SKM-1 (cell line): ENCODE measurements around the gene CCDC141.
A peak's percentile ranks its signal among the peaks of the same experiment; 100 is the strongest.
"Not testable (repeated sequence)": the region's sequence is repeated elsewhere in the genome, so short reads cannot be mapped to it uniquely, and the experiment has no call there.

Experiments used
- DNase-seq: peaks from one replicate; lab custom pipeline; 2025; ENCODE audit not compliant: unreplicated experiment; lab: John Stamatoyannopoulos, UW

The CCDC141 gene, protein sequence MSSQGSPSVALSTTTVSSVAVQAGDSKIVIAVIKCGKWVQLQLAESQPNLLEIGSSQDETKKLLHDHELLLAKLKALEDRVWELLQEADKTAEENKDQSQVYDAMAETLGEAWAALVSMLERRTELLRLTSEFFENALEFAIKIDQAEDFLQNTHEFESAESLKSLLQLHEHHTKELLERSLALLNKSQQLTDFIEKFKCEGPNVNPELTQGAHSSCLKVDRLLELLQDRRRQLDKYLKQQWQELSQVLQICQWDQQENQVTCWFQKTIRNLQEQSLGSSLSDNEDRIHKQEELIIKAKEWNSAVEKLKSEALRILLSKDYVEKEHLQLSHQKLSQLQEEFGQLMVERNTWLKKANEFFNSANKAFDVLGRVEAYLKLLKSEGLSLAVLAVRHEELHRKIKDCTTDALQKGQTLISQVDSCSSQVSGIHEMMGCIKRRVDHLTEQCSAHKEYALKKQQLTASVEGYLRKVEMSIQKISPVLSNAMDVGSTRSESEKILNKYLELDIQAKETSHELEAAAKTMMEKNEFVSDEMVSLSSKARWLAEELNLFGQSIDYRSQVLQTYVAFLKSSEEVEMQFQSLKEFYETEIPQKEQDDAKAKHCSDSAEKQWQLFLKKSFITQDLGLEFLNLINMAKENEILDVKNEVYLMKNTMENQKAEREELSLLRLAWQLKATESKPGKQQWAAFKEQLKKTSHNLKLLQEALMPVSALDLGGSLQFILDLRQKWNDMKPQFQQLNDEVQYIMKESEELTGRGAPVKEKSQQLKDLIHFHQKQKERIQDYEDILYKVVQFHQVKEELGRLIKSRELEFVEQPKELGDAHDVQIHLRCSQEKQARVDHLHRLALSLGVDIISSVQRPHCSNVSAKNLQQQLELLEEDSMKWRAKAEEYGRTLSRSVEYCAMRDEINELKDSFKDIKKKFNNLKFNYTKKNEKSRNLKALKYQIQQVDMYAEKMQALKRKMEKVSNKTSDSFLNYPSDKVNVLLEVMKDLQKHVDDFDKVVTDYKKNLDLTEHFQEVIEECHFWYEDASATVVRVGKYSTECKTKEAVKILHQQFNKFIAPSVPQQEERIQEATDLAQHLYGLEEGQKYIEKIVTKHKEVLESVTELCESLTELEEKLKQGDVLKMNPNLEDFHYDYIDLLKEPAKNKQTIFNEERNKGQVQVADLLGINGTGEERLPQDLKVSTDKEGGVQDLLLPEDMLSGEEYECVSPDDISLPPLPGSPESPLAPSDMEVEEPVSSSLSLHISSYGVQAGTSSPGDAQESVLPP (N-terminal part only)

DNA sequence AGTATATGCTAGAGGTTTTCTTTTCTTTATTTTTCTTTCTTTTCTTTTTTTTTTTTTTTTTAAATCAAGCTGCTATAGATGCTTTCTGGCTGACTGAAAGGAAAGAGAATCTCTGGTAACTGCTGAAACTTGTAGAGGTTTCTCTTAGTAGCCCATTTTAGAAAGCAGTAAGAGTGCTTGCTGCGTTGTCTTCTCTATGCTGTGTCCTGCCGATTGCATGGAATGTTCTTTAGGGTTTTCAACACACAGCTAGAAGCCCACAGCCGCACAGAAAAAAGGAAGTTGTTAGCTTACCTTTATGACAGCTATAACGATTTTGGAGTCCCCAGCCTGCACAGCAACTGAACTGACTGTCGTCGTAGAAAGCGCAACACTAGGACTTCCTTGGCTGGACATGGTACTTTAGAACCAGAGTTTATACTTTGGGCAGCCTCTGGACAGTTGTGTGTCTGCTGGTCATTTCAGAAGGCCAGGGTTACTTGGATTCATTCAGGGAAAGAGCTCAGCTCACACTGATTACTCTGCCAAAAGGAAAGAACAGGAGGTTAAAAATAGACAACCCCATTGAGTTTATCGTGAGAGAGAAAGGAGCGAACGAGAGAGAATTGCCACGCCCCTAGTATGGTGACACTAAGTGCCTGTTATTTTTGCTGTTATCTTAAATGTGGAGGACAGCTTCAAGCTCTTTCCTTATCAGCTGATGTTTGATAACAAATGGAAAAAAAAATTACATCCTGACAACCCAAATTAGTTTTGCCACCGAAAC is at the start of gene CCDC141:
CCDC141 (minus strand) TSS at position 592 of the 766 bp plus-strand sequence; CDS start at position 396, 196 bp downstream.
- peak; percentile 55 for DNase-seq

DNA sequence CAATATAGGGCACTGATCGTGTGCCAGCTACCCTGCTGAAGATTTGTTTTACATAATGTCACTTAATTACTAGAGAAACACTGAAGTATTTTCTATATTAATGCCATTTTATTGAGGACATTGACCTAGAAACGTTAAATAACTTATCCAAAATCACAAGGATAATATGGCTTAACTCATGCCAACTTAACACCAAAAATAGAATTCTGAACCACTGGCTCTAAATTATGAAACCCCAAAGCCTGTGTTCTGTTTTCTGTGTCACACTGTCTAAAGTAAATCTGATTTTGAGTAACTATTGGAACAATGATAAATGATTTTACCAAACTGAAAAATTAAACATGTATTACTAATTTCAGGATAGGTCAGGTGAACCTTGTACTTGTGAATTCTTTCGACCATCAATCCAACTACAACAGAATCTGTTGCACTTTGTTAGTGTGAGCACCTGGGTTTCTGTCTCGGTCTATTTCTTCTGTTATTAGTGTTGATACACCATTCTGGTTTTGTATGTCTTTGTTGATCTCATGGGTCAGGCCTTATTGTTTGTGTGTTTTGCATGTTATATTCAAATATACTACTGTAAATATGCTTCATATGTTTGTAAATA is 48.2 kb upstream of the CCDC141 start:
- no peak for DNase-seq

DNA sequence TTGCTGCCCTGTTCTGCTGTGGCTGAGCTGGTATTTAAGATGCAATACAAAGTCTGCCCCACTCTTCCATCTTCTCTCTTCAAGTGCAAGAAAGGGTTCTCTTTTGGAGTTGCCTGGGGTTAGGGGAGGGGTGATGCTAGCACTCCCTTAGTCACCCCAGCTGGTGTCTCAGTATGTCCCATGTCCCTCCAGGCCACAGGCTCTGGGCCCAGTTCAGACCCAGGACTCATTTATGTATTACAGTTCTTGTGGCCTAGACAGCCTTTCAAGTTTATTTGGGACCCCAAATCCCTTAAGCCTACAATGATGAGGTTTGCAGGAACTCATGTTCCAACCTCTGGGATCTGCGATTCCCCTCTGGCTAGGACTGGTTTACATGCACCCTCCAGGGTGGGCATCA is 47.2 kb upstream of the CCDC141 start:
- no peak for DNase-seq

DNA sequence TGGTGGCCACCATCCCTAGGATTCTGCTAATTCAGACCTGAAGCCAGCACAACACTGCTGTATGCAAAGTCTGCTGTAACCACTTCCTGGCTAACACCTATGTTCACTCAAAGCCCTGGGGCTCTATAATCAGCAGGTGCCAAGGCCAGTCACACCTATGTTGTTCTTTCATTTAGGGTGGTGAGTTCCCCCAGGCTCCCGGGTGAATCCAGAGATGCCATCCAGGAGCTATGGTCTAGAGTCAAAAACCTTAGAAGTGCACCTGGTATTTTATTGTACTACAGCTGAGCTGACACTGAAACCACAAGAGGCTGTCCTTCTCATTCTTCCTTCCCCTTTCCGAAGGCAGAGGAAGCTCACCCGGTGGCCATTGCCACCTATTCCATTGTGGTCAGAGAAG is 46.2 kb upstream of the CCDC141 start:
- peak; percentile 14 for DNase-seq

DNA sequence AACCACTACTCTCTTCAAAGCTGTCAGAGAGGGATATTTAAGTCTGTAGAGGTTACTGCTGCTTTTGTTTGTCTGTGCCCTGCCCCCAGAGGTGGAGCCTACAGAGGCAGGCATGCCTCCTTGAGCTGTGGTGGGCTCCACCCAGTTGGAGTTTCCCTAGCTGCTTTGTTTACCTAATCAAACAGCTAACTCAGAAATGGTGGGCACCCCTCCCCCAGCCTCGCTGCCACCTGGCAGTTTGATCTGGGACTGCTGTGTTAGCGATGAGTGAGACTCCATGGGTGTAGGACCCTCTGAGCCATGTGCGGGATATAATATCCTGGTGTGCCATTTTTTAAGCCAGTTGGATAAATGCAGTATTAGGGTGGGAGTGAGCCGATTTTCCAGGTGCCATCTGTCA is 43.0 kb upstream of the CCDC141 start:
- DNase-seq = not testable (repeated sequence)

DNA sequence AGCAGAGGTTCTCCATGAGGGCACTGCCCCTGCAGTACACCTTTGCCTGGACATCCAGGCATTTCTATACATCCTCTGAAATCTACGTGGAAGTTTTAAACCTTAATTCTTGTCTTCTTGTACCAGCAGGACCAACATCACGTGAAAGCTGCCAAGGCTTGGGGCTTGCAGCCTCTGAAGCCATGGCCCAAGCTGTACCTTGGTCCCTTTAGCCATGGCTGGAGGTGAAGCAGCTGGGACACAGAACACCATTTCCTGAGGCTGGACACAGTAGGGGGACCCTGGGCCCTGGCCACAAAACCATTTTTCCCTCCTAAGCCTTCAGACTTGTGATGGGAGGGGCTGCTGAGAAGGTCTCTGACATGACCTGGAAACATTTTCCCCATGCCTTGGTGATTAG is 32.8 kb upstream of the CCDC141 start:
- no peak for DNase-seq

DNA sequence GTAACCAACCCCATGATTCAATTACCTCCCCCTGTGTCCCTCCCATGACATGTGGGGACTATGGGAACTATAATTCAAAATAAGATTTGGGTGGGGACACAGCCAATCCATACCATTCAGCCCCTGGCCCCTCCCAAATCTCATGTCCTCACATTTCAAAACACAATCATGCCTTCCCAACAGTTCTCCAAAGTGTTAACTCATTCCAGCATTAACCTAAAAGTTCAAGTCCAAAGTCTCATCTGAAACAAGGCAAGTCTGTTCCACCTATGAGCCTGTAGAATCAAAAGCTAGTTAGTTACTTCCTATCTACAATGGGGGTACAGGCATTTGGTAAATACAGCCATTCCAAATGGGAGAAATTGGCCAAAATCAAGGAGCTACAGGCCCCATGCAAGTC is 32.0 kb upstream of the CCDC141 start:
- DNase-seq = no peak

DNA sequence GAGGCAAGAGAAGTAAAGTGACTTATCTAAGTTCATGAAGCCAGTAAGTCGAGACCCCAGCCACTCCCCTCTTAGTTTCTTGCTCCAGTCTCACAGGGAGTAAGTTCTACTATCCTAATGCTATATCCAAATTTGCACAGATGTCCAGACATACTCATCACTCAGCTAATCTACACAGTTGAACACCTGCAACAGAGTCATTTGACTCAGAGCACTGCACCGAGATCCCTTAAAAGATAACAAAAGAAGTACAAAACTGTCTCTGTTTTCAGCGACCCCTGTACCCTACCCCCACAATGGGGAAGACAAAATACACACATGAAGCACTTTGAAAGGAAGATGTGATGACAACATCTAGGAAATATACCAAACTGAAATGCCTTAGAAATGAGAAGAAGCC is 22.6 kb upstream of the CCDC141 start:
- no peak for DNase-seq

DNA sequence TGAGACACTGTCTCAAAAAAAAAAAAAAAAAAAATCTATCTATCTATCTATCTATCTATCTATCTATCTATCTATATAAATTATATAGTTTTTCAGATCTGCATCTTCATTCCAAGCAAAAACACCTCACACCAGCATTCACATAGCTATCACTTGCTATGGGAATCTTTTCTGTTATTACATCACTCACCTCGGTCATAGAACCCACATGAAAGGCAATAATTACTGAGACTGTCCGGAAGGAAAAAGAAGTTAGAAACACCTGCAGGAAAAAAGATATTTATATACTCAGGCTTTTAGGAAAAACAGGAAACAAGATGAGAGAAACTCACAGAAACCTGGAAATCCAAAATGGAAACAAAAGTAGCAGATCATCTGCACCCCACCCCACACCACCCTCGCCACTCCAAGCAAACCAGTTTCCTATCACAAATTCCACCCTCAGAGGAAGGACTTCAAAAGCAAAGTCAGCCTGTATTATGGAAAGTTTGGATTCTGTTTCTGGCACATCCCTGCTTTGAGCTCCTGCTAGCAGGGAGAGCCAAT is 21.9 kb upstream of the CCDC141 start:
- DNase-seq = no peak

DNA sequence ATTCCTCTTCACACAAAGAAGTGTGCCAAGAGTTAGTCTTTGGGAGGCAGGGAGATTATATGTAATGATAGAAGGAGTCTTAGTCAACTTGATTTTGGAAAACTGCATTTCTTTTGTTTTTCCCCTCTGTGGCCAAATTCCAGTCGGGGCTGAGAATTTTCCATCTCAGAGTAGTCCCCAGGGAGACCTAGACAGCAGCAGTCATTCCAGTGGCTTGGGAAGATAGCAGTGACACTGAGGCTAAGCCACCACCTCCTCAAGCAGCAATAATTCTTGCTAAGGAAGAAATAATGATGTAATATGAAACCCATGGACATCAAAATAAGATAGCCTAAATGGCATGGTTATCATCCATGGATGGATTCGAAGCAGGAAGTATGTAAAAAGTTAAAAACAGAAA is 21.0 kb upstream of the CCDC141 start:
- DNase-seq = no peak

DNA sequence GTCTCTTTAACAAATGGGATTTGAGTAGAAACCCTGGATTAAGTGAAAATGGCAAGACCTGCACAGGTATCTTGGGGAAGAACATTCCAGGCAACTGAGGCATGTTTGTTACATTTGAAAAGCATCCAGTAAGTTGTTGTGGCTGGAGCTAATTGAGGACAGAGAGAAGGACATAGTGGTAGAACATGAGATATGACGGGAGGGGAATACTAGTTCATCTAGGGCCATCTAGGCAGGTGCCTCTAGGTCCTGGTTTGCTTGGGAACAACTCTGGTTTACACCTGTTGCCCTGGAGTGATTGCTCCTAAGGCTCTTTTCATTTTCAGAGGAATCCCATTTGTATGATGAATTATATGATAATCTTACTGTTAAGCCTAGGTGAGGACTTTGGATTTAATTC is 19.7 kb upstream of the CCDC141 start:
- no peak for DNase-seq

DNA sequence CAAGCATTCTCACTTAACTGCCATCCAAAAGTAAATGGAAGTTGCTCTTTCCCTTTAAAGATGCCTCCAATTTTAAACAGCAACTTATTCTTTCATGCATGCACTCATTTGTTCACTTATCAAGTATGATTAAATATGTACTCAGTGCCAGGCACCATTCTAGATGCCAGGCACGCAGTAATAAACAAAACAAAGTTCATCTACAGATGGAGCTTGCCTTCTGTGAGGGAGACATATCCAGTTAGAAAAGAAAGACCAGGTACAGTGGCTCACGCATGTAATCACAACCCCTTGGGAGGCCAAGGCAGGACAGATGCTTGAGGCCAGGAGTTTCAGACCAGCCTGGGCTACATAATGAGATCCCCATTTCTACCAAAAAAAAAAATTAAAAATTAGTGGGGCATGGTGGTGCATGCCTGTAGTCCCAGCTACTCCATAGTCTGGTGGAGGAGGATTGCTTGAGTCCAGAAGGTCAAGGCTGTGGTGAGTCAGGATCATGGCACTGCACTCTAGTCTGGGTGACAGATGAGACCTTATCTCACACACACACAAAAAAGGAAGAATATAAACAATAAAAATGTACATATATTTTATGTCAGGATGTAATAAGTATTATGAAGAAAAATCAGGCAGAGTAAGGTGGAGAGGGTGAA is 19.2 kb upstream of the CCDC141 start:
- DNase-seq = no peak

DNA sequence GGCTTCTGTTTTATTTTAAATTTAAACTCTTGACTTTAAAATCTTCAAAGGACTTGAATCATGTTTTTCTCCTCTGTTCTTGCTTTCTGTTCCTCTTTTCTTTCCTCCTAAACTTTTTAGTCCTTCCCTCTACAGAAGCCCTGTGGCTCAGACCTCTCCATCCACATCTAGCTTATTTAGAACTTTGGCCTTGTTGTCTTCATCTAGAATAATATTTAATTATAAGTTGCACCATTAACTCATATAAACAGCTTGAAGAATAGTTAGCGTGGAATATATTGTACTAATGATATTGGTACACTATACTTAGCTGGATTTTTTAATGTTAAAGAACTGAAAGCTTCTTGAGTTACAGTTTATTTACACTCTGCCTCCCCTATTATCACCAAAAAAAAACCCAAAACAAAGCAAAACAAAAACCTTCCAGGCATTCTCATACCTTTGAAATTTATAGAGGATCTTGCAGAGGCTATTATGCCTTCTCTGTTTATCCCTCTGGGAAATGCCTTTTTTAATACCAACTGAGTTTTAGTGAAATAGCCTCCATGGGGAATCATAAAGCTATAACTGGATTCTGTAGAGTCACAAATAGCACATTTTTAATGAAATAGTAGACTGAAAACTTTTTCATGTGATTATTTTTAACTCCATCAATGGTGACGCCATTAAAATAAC is 9.2 kb upstream of the CCDC141 start:
- DNase-seq = peak; percentile 10

DNA sequence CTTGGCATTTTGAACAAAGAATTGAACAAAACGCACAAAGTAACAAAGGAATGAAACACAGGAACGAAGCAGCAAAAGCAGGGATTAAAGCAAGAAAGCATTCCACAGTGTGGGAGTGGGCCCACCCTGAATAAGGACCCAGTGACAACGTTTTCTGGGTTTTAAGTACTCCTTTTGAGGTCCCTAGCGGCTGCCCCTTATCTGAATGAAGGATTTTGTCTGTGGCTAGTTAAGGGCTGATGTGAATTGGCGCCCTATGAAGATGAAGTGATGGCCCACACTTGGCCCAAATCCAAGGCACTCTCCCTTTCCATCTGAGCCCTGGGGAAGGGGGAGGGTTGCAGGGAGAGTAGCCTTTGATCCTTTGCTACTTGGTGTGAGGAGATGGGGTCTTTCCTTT is 7.8 kb upstream of the CCDC141 start:
- DNase-seq = no peak

DNA sequence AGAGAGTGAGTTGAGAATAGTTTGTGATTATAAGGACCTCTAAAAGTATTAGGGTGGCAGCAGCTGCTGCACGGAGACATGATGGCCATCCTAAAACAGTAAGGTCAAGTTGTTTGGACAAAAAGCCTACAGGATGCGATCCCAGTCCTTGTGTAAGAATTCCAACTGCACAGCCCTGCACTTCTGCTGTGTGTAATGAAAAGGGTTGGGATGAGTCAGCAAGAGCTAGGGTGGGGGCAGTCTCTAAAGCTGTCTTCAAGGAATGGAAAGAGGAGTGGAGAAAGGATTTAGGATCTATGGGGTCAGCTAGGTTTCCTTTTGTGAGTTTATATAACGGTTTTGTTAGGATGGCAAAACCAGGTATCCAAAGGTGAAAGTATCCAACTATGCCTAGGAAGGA is 3.6 kb upstream of the CCDC141 start:
- not testable (repeated sequence) for DNase-seq

DNA sequence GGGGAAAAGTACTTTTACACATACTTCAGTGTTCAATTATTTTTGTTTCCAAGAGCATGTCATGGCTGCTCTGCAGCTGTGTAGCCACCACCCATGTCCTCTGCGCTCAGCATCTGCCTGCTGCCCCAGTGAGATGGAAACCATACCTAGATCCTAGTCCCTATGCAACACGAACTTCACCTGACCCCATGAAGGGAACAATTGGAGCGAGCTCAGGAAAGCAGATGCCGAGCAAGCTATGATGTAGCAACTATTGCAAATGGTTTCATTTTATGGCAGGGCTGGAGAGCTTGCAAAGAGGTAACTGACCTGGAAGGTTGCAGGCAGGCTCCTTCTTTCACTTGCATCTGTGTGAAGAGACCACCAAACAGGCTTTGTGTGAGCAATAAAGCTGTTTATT is 1.3 kb upstream of the CCDC141 start:
- no peak for DNase-seq

DNA sequence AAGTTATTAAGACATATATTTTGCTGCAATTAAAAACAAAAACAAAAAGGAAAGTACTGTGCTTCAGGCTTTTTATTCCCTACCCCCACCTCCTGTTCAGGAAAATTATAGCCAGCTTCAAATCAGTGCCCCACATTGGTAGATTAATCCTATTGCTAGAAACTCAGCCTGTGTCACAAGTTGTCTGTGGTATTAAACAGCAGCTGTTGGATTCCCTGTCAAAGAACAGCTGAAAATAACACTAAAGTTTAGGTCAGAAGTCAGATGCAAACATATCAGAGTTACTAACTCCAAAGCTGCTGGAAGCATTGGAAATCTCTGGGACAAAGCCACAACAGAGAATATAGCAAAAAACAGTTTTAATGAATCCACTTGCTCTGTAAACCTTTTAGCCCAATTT is 818 bp upstream of the CCDC141 start:
- DNase-seq = no peak

DNA sequence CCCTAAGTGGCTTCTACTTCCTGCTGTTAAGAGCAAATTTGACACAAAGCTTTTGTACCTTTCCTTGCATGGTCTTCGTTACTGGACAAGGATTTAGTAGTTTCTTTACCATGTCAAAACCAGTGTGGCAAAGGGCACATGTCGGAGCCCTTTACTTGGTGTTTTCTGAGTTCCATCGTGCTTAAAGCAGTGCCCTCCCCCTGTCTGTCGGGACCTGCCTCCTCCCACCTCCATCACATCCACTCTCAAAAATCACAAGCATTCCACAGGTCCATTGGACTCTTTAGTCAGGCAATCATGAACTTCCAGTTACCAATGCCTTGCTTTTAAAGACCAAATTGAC is 763 bp downstream of the CCDC141 start:
- DNase-seq = no peak

DNA sequence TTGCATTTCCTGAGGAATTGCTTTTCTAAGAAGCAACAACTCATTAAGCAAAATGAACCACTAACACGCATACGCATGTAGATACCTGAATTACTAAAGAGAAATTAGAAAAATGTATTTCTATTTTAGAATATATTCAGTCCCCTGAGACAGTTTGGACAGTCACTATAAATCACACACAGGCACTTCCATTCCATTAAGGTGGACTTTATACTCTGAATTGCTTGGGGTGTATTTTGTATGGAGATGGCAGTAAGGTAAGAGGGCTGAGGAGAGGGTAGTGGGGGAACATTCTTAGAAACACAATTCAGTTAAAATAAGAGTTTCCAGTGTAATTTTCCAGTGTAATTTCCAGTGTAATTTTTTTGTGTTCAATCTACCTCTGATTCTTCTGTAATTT is 1.8 kb downstream of the CCDC141 start:
- no peak for DNase-seq
